SU-DHL-6 (cell line): ENCODE results near the gene TIAM2.

Source experiments
- H2AFZ ChIP-seq: fragments of 200-600 bp; sonication (generic); 2 replicates; pipeline ENCODE4 v1.6.1; 2014; ENCODE audit warnings: low read depth, mild to moderate bottlenecking, moderate library complexity, mixed read lengths, antibody characterized with exemption, low read length; ENCODE audit not compliant: severe bottlenecking
- H3F3A ChIP-seq: fragments of 200-600 bp; shearing (Covaris generic); 2 replicates; pipeline ENCODE4 v1.6.0; 2016; ENCODE audit warnings: antibody characterized with exemption, mild to moderate bottlenecking; ENCODE audit not compliant: insufficient read depth
- H3K27ac ChIP-seq: fragments of 200-600 bp; sonication (generic); 2 replicates; pipeline ENCODE4 v1.5.1; 2016; ENCODE audit warnings: low read depth, mild to moderate bottlenecking, low read length, moderate library complexity, mixed read lengths
- H3K27me3 ChIP-seq: fragments of 200-600 bp; sonication (generic), shearing (Covaris generic); 2 replicates; pipeline ENCODE4 v1.6.0; 2014; ENCODE audit warnings: mild to moderate bottlenecking, low read length
- H3K36me3 ChIP-seq: fragments of 200-600 bp; sonication (generic); 2 replicates; pipeline ENCODE4 v1.6.1; 2014; ENCODE audit warnings: mild to moderate bottlenecking, low read length, mixed read lengths
- H3K4me2 ChIP-seq: fragments of 300-600, 200-600 bp; shearing (Covaris generic), sonication (generic); 2 replicates; pipeline ENCODE4 v1.6.0; 2014; ENCODE audit warnings: low read length, low read depth, mild to moderate bottlenecking; ENCODE audit not compliant: poor library complexity, severe bottlenecking
- H3K4me3 ChIP-seq: fragments of 200-600 bp; sonication (generic); 2 replicates; pipeline ENCODE4 v1.5.1; 2014; ENCODE audit warnings: antibody characterized with exemption, low read length, mild to moderate bottlenecking, mixed read lengths; ENCODE audit not compliant: insufficient read depth, poor library complexity, severe bottlenecking
- H3K79me2 ChIP-seq: fragments of 200-600 bp; sonication (generic); 2 replicates; pipeline ENCODE4 v1.6.1; 2014; ENCODE audit warnings: mild to moderate bottlenecking, low read length, moderate library complexity; ENCODE audit not compliant: insufficient read depth
- H3K9ac ChIP-seq: fragments of 200-600 bp; sonication (generic); 2 replicates; pipeline ENCODE4 v1.7.0; 2014; ENCODE audit warnings: mild to moderate bottlenecking, low read length
- H3K9me2 ChIP-seq: fragments of 200-600 bp; sonication (generic); replicated peaks from 2 replicates; pipeline ENCODE4 v1.6.1; 2014; ENCODE audit warnings: low read length; ENCODE audit not compliant: insufficient read depth
- H3K9me3 ChIP-seq: fragments of 200-600 bp; sonication (generic); 2 replicates; pipeline ENCODE4 v1.6.1; 2014; ENCODE audit warnings: low read length, mixed read lengths; ENCODE audit not compliant: insufficient read depth
- H4K20me1 ChIP-seq: fragments of 200-600 bp; sonication (generic); 2 replicates; pipeline ENCODE4 v1.6.1; 2014; ENCODE audit warnings: low read depth, mild to moderate bottlenecking, antibody characterized with exemption, low read length, moderate library complexity, mixed read lengths
- CTCF ChIP-seq: fragments of 200-600 bp; sonication (generic); IDR thresholded peaks from one replicate; pipeline ENCODE4 v1.5.1; 2017; ENCODE audit warnings: antibody characterized with exemption, mild to moderate bottlenecking, low read length, moderate library complexity; ENCODE audit not compliant: insufficient read depth, poor library complexity, severe bottlenecking
- EZH2phosphoT487 ChIP-seq: fragments of 200-600 bp; sonication (generic), shearing (Covaris generic); conservative IDR thresholded peaks from 2 replicates; pipeline ENCODE4 v1.6.1; 2018; ENCODE audit warnings: mild to moderate bottlenecking, antibody characterized with exemption, low read length, moderate library complexity, mixed read lengths

TIAM2 gene

GRCh38 chr6:155292711-155293110 is 297.6 kb downstream of the TIAM2 start:
- Histone ChIP-seq H3K9me2 (no peaks in the 10 kb centered on the region), H3K79me2 (peaks cover 2% of the 10 kb centered on the region; the same call in 1 of the 2 replicates), H2AFZ (no peak overlapping the region), H3K9me3 (no peaks in the 10 kb centered on the region), H3K27ac (no peak overlapping the region), H3K4me2 (no peak overlapping the region), H3F3A (peaks cover 8% of the 10 kb centered on the region; the same call in 1 of the 2 replicates), H3K27me3 (no peaks in the 10 kb centered on the region), H3K9ac (no peak overlapping the region), H3K36me3 (peaks cover 38% of the 10 kb centered on the region; the same call in 1 of the 2 replicates), H3K4me3 (no peak overlapping the region), H4K20me1 (no peaks in the 10 kb centered on the region; the same call in 1 of the 2 replicates)
- TF ChIP-seq EZH2phosphoT487, result no peak
- no peak for TF ChIP-seq CTCF

- Histone ChIP-seq H3K9me2 (no peaks in the 10 kb centered on the region), H3K9ac (no peak overlapping the region), H3K4me2 (no peak overlapping the region), H3K27me3 (no peaks in the 10 kb centered on the region), H3F3A (no peaks in the 10 kb centered on the region), H3K36me3 (peaks cover 40% of the 10 kb centered on the region; the same call in 1 of the 2 replicates), H3K27ac (no peak overlapping the region), H3K79me2 (peaks cover 4% of the 10 kb centered on the region; the same call in 1 of the 2 replicates), H2AFZ (no peak overlapping the region), H4K20me1 (peaks cover 4% of the 10 kb centered on the region; the same call in 1 of the 2 replicates), H3K9me3 (no peaks in the 10 kb centered on the region), H3K4me3 (no peak overlapping the region)
- TF ChIP-seq CTCF, result no peak
- TF ChIP-seq EZH2phosphoT487, result no peak
These were observed 302.6 kb downstream of the TIAM2 start for GRCh38 chr6:155297669-155298068.

- no peak for TF ChIP-seq CTCF
- no peak for TF ChIP-seq EZH2phosphoT487
- no peak overlapping the region for H3K27ac ChIP-seq
- no peaks in the 10 kb centered on the region for H3K27me3 ChIP-seq
- H3K9ac ChIP-seq, result no peak overlapping the region
- peaks cover 4% of the 10 kb centered on the region; the same call in 1 of the 2 replicates for H4K20me1 ChIP-seq
- H3K4me3 ChIP-seq, result no peak overlapping the region
- peaks cover 20% of the 10 kb centered on the region; the same call in 1 of the 2 replicates for H3K79me2 ChIP-seq
- no peaks in the 10 kb centered on the region for H3K9me2 ChIP-seq
- no peak overlapping the region for H3K4me2 ChIP-seq
- peaks cover 11% of the 10 kb centered on the region; the same call in 1 of the 2 replicates for H3F3A ChIP-seq
- no peaks in the 10 kb centered on the region for H3K9me3 ChIP-seq
- H2AFZ ChIP-seq, result no peak overlapping the region
- peaks cover 55% of the 10 kb centered on the region for H3K36me3 ChIP-seq
These were observed 306.8 kb downstream of the TIAM2 start for GRCh38 chr6:155301867-155302266.
